Keratinocyte (primary cell): ENCODE results near the gene PGLYRP3. TPM values are rescaled to one million over a fixed set of nuclear protein-coding genes. Genes with fewer than 3 reads are reported as not detected.

ENCODE experiments used
- DNase-seq: peaks from one replicate; pipeline ENCODE4 v3.0.0-alpha.2; 2011; ENCODE audit warnings: low read depth, missing footprints, low spot score
- FAIRE-seq: peaks from 2 replicates; lab custom pipeline; 2011; peaks lifted over from hg19 to GRCh38; lab: Jason Lieb, UNC
- H2AFZ ChIP-seq: 2 replicates; pipeline ENCODE4 v1.6.0; 2012; ENCODE audit warnings: low read length, control low read depth, inconsistent platforms; ENCODE audit not compliant: control insufficient read depth
- H3K27ac ChIP-seq: 2 replicates; pipeline ENCODE4 v1.5.1; 2011; ENCODE audit warnings: low read length; ENCODE audit not compliant: control insufficient read depth, insufficient read depth
- H3K27me3 ChIP-seq: 3 replicates; pipeline ENCODE4 v1.6.0; 2011; ENCODE audit warnings: low read length; ENCODE audit not compliant: control insufficient read depth, insufficient read depth; ENCODE audit errors: extremely low read depth
- H3K36me3 ChIP-seq, 2 experiments: 2 replicates in 1 of 2; 3 replicates in 1 of 2; pipeline ENCODE4 v1.5.1; 2011; ENCODE audit warnings: low read length in 2 of 2, mild to moderate bottlenecking in 1 of 2; ENCODE audit not compliant: control insufficient read depth in 2 of 2, insufficient read depth in 2 of 2; ENCODE audit errors: extremely low read depth in 1 of 2
- H3K4me1 ChIP-seq: 3 replicates; pipeline ENCODE4 v1.5.1; 2011; ENCODE audit warnings: low read length; ENCODE audit not compliant: control insufficient read depth, insufficient read depth; ENCODE audit errors: extremely low read depth
- H3K4me2 ChIP-seq: 3 replicates; pipeline ENCODE4 v1.6.0; 2011; ENCODE audit warnings: low read depth, low read length; ENCODE audit not compliant: control insufficient read depth, insufficient read depth; ENCODE audit errors: extremely low read depth
- H3K4me3 ChIP-seq, 3 experiments: fragments of 200-600 bp in 1 of 3; sonication (generic) in 1 of 3; 2 replicates in 2 of 3; 3 replicates in 1 of 3; pipeline ENCODE4 v1.5.1; 2011 to 2016; ENCODE audit warnings: low read length in 3 of 3, mild to moderate bottlenecking in 3 of 3, control low read depth in 2 of 3, inconsistent platforms in 1 of 3, low read depth in 1 of 3, mixed read lengths in 1 of 3, mixed run types in 1 of 3, moderate library complexity in 1 of 3; ENCODE audit not compliant: control insufficient read depth in 2 of 3, insufficient read depth in 2 of 3; ENCODE audit errors: extremely low read depth in 1 of 3
- H3K79me2 ChIP-seq: 2 replicates; pipeline ENCODE4 v1.6.0; 2012; ENCODE audit warnings: low read length; ENCODE audit not compliant: control insufficient read depth, insufficient read depth
- H3K9ac ChIP-seq: 3 replicates; pipeline ENCODE4 v1.6.0; 2011; ENCODE audit warnings: low read length; ENCODE audit not compliant: control insufficient read depth, insufficient read depth; ENCODE audit errors: extremely low read depth
- H3K9me1 ChIP-seq: 3 replicates; pipeline ENCODE4 v1.6.0; 2011; ENCODE audit warnings: low read length; ENCODE audit not compliant: control insufficient read depth, insufficient read depth; ENCODE audit errors: extremely low read depth
- H3K9me3 ChIP-seq: 2 replicates; pipeline ENCODE4 v1.5.1; 2012; ENCODE audit warnings: low read depth, low read length; ENCODE audit not compliant: control insufficient read depth
- H4K20me1 ChIP-seq: 3 replicates; pipeline ENCODE4 v1.6.0; 2011; ENCODE audit warnings: low read length; ENCODE audit not compliant: control insufficient read depth, insufficient read depth; ENCODE audit errors: extremely low read depth
- EZH2 ChIP-seq: IDR thresholded peaks from one replicate; pipeline ENCODE4 v1.6.1; 2012; ENCODE audit warnings: inconsistent platforms, mild to moderate bottlenecking, low read length, moderate library complexity
- dilution Hi-C: fragments of 300-500 bp; cut with MboI; formaldehyde crosslinking; loops from one replicate; pipeline ENCODE4 v1.7.0; 2020; ENCODE audit warnings: low sequenced_read_pairs; ENCODE audit not compliant: extremely low pct_ligation_motif_present
- polyA plus RNA-seq, 5 experiments: library from polyadenylated mRNA; depleted of rRNA in 3 of 5; stranded (reverse) in 3 of 5; stranded (forward) in 1 of 5; unstranded in 1 of 5; fragments of >200 nt; gene quantifications; 1 replicate in 1 of 5; 2 replicates in 3 of 5; 3 replicates in 1 of 5; pipeline versions ENCODE4 v1.2.1 to v1.2.3, GENCODE V29; 2011 to 2012; ENCODE audit warnings: missing spikeins in 2 of 5, low read depth in 1 of 5, low replicate concordance in 1 of 5
- TF ChIP-seq, protein P1 (sequence below), 3 experiments: IDR thresholded peaks in 1 of 3; conservative IDR thresholded peaks in 1 of 3; optimal IDR thresholded peaks in 1 of 3; 2 replicates in 2 of 3; 3 replicates in 1 of 3; pipeline versions ENCODE3 to v1.5.1; 2011; ENCODE audit warnings: low read length in 3 of 3, mild to moderate bottlenecking in 3 of 3, moderate library complexity in 2 of 3, control low read depth in 1 of 3, inconsistent platforms in 1 of 3; ENCODE audit not compliant: insufficient read depth in 2 of 3; ENCODE audit errors: extremely low read depth in 1 of 3

PGLYRP3 gene
- polyA plus RNA-seq, 1 donor (not counting 4 experiments of a cell fraction or from before 2014, with no cell fraction given): 0.93 TPM

DNA sequence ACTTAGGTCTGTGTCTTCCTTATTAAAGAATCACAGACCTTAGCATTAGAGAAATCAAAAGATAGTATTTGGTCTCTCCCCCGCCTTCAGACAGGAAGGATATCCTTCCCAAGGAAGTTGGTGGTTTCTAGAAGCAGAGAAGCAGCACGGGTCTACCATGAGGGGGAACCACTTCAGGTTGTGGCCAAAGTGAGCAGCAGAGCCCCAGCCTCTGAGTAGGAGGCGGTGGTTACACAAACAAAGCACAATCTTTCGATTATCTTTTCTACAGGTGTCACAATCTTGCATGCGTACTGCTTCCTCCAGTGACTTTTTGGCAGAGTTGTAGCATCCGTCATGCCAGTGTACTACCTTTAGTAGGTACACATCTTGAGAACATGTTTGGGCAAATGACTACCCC is 27.1 kb upstream of the PGLYRP3 start:
- Histone ChIP-seq H3K9me1 (no peaks in the 10 kb centered on the region), H3K27ac (no peak overlapping the region), H3K9me3 (no peaks in the 10 kb centered on the region), H2AFZ (no peak overlapping the region), H3K4me1 (peaks cover 20% of the 10 kb centered on the region), H3K36me3 (no peaks in the 10 kb centered on the region), H3K4me3 (no peak overlapping the region), H3K79me2 (no peaks in the 10 kb centered on the region), H4K20me1 (no peaks in the 10 kb centered on the region), H3K27me3 (peaks cover 3% of the 10 kb centered on the region), H3K4me2 (no peak overlapping the region), H3K9ac (no peak overlapping the region)
- TF ChIP-seq EZH2: no peak
- TF ChIP-seq, protein P1, sequence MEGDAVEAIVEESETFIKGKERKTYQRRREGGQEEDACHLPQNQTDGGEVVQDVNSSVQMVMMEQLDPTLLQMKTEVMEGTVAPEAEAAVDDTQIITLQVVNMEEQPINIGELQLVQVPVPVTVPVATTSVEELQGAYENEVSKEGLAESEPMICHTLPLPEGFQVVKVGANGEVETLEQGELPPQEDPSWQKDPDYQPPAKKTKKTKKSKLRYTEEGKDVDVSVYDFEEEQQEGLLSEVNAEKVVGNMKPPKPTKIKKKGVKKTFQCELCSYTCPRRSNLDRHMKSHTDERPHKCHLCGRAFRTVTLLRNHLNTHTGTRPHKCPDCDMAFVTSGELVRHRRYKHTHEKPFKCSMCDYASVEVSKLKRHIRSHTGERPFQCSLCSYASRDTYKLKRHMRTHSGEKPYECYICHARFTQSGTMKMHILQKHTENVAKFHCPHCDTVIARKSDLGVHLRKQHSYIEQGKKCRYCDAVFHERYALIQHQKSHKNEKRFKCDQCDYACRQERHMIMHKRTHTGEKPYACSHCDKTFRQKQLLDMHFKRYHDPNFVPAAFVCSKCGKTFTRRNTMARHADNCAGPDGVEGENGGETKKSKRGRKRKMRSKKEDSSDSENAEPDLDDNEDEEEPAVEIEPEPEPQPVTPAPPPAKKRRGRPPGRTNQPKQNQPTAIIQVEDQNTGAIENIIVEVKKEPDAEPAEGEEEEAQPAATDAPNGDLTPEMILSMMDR (optimal IDR thresholded peaks at IDR 0.05 in 1 of 3, IDR thresholded peaks at IDR 0.05 in 1 of 3, conservative IDR thresholded peaks at IDR 0.05 in 1 of 3; ENCODE audit: extremely low read depth in 1 of 3, insufficient read depth in 2 of 3, low read length in 3 of 3): no peak
- no peak for DNase-seq
- FAIRE-seq: no peak
- dilution Hi-C loops: no loop called here

DNA sequence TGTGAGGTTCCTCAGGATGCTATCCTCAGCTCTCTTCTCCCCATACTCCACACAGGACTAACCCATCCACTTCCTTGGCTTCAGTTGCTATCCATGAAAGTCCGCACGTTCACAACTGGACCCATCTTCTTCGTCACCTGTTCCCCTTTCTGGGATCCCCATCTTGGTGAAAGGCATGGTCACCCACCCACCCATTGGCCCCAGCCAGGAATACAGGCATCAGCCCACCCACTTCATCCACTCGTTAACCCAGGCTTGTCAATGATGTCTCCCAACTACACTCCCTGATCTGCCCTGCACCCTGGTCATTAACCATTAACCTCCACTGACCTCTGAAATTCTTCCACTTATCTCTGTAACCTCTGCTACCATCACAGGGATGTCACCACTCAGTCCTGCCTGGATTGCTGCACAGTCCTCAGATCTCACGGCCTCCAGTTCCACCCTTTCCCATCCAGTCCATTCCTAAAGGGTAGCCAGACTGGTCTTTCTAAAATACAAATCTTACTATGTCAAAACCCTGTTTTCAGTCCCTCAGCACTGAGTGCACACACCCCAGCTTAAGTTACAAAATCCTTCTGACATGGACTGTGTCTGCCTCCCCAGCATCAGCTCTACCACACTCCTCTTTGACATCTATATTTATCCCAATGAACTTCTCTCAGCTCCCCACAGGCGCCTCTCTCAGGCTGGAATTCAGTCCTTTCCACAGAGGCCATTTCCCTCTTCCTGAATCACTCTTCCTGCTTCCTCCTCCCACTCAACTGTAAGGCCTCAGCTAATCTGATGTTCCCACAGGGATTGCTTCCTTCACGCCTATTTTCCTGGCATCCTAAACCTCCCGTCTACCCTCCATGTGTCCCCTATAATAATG is 25.5 kb upstream of the PGLYRP3 start:
- Histone ChIP-seq H3K36me3 (no peaks in the 10 kb centered on the region), H3K27ac (no peak overlapping the region), H3K4me1 (peaks cover 11% of the 10 kb centered on the region), H4K20me1 (no peaks in the 10 kb centered on the region), H3K9me1 (no peaks in the 10 kb centered on the region), H3K9ac (no peak overlapping the region), H2AFZ (no peak overlapping the region), H3K27me3 (peaks cover 3% of the 10 kb centered on the region), H3K79me2 (no peaks in the 10 kb centered on the region), H3K4me3 (no peak overlapping the region), H3K4me2 (no peak overlapping the region), H3K9me3 (no peaks in the 10 kb centered on the region)
- FAIRE-seq: no peak
- TF ChIP-seq, protein P1 (optimal IDR thresholded peaks at IDR 0.05 in 1 of 3, IDR thresholded peaks at IDR 0.05 in 1 of 3, conservative IDR thresholded peaks at IDR 0.05 in 1 of 3; ENCODE audit: extremely low read depth in 1 of 3, insufficient read depth in 2 of 3, low read length in 3 of 3): no peak
- TF ChIP-seq EZH2: no peak
- dilution Hi-C loops: no loop called here
- DNase-seq: no peak
